Esophagus squamous epithelium (tissue), 4 donors: ENCODE results near the gene TMIGD3.

Source experiments
- POLR2A ChIP-seq, 4 donors: fragments of 450-650 bp; IDR thresholded peaks; one replicate each; pipeline ENCODE4 v1.6.1; 2017; ENCODE audit warnings: antibody characterized with exemption in 4 of 4, mild to moderate bottlenecking in 4 of 4, moderate library complexity in 3 of 4
- TF ChIP-seq, protein P1 (sequence below), 6 experiments: fragments of 450-650 bp in 4 of 6; fragments of 200-600 bp in 2 of 6; sonication (generic) in 2 of 6; IDR thresholded peaks; one replicate each; pipeline ENCODE4 v1.5.1; 2016 to 2019; ENCODE audit warnings: antibody characterized with exemption in 6 of 6, mild to moderate bottlenecking in 4 of 6, moderate library complexity in 4 of 6

DNA sequence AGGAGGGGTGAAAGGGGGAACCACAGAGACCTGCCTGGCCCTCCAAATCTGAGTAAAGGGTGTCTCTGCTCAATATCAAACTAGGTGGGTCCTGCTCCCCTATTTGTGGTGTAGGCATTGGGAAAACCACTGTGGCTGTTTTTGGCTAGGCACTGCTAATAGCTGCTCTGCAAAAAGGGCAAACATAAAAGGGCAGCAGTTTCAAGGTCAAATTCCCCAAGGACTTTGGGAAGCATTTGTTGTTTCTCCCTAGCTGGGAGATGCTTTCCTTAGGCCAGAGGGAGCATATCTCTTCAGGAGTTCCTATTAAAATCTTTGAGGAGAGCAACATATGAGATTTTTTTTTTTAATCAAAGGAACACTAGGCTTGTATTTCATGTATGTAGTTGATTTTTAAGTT, 27.2 kb downstream of the TMIGD3 start:
- TF ChIP-seq, protein P1, sequence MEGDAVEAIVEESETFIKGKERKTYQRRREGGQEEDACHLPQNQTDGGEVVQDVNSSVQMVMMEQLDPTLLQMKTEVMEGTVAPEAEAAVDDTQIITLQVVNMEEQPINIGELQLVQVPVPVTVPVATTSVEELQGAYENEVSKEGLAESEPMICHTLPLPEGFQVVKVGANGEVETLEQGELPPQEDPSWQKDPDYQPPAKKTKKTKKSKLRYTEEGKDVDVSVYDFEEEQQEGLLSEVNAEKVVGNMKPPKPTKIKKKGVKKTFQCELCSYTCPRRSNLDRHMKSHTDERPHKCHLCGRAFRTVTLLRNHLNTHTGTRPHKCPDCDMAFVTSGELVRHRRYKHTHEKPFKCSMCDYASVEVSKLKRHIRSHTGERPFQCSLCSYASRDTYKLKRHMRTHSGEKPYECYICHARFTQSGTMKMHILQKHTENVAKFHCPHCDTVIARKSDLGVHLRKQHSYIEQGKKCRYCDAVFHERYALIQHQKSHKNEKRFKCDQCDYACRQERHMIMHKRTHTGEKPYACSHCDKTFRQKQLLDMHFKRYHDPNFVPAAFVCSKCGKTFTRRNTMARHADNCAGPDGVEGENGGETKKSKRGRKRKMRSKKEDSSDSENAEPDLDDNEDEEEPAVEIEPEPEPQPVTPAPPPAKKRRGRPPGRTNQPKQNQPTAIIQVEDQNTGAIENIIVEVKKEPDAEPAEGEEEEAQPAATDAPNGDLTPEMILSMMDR (IDR thresholded peaks at IDR 0.05): no peak
- no peak for TF ChIP-seq POLR2A (IDR thresholded peaks at IDR 0.05)
